Measurements from ENCODE around the gene NOL4.
A peak's percentile ranks its signal among the peaks of the same experiment; 100 is the strongest.
"Not testable (repeated sequence)": the region's sequence is repeated elsewhere in the genome, so short reads cannot be mapped to it uniquely, and the experiment has no call there.

NOL4 gene

DNA sequence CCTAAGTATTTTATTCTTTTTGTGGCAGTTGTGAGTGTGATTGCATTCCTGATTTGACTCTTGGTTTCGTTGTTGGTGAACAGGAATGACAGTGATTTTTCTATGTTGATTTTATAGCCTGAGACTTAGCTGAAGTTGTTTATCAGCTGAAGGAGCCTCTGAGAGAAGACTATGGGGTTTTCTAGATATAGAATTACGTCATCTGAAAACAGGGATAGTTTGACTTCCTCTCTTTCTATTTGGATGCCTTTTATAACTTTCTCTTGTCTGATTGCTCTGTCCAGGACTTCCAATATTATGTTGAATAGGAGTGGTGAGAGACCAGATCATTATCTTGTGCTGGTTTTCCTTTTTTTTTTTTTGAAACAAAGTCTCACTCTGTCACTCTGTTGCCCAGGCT is 18.0 kb upstream of the NOL4 start:
- DNase-seq (ENCODE audit: low read depth in 2 of 2), result no peak
- no peak overlapping the region for H3K4me3 ChIP-seq (replicated peaks in 1 of 2; ENCODE audit: low read depth in 2 of 2, low read length in 2 of 2)
- TF ChIP-seq, protein P1, sequence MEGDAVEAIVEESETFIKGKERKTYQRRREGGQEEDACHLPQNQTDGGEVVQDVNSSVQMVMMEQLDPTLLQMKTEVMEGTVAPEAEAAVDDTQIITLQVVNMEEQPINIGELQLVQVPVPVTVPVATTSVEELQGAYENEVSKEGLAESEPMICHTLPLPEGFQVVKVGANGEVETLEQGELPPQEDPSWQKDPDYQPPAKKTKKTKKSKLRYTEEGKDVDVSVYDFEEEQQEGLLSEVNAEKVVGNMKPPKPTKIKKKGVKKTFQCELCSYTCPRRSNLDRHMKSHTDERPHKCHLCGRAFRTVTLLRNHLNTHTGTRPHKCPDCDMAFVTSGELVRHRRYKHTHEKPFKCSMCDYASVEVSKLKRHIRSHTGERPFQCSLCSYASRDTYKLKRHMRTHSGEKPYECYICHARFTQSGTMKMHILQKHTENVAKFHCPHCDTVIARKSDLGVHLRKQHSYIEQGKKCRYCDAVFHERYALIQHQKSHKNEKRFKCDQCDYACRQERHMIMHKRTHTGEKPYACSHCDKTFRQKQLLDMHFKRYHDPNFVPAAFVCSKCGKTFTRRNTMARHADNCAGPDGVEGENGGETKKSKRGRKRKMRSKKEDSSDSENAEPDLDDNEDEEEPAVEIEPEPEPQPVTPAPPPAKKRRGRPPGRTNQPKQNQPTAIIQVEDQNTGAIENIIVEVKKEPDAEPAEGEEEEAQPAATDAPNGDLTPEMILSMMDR (IDR thresholded peaks at IDR 0.05; ENCODE audit: low read depth, low read length), result no peak

DNA sequence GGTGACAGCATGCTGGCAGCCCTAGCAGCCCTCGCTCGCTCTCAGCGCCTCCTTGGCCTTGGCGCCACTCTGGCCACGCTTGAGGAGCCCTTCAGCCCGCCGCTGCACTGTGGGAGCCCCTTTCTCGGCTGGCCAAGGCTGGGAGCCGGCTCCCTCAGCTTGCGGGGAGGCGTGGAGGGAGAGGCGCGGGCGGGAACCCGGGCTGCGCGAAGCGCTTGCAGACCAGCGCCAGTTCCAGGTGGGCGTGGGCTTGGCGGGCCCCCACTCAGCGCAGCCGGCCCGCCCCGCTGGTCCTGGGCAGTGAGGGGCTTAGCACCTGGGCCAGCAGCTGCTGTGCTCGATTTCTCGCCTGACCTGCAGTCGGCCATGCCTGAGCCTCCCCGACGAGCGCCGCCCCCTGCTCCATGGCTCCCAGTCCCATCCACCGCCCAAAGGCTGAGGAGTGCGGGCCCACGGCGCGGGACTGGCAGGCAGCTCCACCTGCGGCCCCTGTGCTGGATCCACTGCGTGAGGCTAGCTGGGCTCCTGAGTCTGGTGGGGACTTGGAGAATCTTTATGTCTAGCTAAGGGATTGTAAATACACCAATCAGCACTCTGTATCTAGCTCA is 9.2 kb upstream of the NOL4 start:
- not testable (repeated sequence) for H3K4me3 ChIP-seq (replicated peaks in 1 of 2; ENCODE audit: low read depth in 2 of 2, low read length in 2 of 2); DNase-seq (ENCODE audit: low read depth in 2 of 2)

DNA sequence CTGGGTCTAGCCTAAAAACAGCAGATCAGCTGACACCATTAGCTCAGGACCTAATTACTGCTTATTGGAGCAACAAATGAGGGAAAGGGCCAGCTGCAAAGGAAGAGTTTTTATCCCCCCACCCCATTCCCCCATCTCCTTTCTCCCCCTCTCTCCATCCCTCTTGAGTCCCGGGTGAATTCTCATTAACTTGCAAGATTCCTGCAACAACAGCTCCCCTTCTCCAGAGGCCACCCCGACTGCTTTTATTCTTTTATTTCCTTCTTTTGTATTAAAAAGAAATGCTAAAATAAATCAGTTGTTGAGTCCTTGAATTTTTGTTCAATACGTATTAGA is 473 bp upstream of the NOL4 start:
- TF ChIP-seq, protein P1 (IDR thresholded peaks at IDR 0.05; ENCODE audit: low read depth, low read length), result no peak
- H3K4me3 ChIP-seq (replicated peaks in 1 of 2; ENCODE audit: low read depth in 2 of 2, low read length in 2 of 2), result no peak overlapping the region
- no peak for DNase-seq (ENCODE audit: low read depth in 2 of 2)

DNA sequence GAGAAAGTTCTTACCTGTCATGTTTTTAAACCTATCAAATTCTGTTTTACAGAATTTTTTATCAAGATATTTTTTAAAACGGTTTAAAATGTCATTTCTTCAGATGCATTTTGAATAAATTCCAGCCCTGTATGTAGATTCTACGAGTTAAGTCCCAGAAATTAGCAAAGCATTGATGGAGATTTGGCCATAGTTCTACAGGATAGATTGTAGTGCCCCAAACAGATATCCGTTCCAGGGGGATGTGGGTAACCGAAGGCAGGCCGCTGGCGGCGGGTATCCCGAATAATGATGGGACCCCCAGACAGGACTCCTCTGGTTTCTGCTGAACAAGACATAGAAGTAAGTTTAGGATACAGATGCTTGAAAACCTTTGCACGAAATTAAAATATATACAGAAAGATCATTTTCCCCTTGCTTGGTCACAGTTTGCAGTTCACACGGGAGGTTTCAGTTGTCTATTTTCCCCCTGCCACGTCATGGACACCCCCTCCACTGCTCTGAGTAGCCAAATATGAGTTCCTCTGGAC is 755 bp downstream of the NOL4 start:
- DNase-seq (ENCODE audit: low read depth in 2 of 2), result peak in 1 of 2 donors; percentile 5
- TF ChIP-seq, protein P1 (IDR thresholded peaks at IDR 0.05; ENCODE audit: low read depth, low read length), result no peak
- no peak overlapping the region for H3K4me3 ChIP-seq (replicated peaks in 1 of 2; ENCODE audit: low read depth in 2 of 2, low read length in 2 of 2)

DNA sequence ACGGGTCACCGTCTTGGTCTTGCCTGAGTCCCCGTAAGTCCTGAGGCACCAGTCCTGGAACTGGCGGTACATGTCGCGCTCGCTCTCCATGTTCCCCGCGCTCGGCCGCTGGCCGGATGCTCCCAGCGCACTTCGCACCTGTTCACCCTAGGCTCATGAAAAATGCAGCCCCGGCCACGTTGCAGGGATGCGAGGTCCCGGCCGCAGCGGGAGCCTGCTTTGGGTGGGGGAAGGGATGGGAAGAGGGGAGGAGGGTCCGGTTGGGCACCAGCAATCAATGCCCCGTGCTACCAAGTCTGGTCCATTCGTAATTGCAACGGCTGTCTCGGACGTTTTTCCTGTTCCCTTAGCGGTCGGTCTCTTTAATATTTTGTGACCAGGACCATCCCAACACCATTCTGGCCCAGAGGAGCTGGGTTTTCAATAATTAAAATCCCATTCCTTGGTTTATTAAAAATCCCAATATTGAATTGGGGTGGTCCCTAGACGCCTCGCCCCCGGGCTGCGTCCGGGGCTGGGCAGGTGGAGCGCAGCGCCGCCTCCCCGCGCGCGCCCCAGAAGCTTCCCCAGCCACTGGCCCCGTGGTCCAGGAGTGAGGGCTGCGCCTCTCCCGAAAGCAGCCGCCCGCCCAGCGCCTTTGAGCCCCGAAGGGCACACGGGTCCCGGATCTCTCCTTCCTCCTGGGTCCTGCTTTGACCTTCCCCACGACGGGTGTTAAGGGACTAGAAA is 1.4 kb downstream of the NOL4 start:
- TF ChIP-seq, protein P1 (IDR thresholded peaks at IDR 0.05; ENCODE audit: low read depth, low read length), result no peak

DNA sequence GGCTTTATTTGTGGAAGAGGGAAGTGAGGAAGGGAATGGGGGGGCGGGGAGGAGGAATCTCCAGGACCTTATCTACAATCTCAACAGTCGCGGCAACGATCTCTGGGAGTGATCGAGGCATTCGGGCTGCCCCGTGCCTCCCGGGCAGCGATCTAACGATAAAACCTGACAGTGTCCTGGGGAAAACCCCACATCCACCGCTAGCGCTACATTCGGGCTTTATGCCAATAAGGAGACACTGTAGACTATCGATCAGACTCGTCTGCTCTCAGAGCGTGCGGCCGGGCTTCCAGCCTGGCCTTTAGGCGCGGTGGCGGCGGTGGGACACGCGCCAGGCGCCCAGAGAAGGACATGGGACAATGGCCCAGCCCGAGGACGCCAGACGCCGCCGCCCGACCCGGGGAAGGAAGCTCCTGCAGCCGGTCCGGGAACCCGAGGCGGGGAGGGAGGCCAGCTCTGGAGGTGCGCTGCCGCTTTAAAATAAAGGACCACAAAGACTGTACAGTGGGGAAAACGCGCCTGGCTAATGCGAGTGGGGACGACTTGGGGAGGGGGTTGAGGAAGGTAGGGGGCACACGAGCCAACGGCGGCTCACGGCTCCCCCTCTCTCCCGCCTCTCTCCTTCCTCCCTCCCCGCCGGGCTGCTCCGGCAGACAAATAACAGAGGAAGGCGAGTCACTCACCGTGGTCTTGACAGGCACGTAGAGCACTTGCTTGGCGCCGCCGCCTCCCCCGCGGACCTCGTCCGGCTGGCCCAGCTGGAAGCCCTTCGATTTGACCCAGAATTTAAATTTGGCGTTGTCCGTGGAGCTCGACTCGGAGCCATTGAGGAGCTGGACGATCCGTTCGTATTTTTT is 2.2 kb downstream of the NOL4 start:
- H3K4me3 ChIP-seq (replicated peaks in 1 of 2; ENCODE audit: low read depth in 2 of 2, low read length in 2 of 2), result peak overlapping the region; percentile 5 to 28
- TF ChIP-seq, protein P1 (IDR thresholded peaks at IDR 0.05; ENCODE audit: low read depth, low read length), result no peak
- DNase-seq (ENCODE audit: low read depth in 2 of 2), result peak; percentile 1 to 13

More for the DNA sequence above, 1.4 kb downstream of the NOL4 start:
- peak overlapping the region in 1 of 2 donors; percentile 28 for H3K4me3 ChIP-seq (replicated peaks in 1 of 2; ENCODE audit: low read depth in 2 of 2, low read length in 2 of 2)
- DNase-seq (ENCODE audit: low read depth in 2 of 2), result no peak

DNA sequence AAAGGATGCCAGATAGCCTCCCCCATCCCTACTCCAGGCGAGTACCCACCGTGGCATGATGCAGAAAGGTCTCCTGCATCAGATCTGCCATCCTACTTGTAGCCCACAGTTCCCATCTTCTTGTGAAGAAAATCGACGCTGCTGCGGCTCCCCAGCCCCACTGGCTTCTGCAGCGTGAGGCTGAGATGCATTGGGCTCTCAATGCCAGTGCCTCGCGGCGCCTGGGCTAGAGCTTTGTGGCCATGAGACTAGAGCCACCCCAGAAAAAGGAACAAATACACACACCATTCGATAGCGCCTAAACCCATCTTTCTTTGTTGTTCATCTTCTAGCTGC is 2.8 kb downstream of the NOL4 start:
- no peak overlapping the region for H3K4me3 ChIP-seq (replicated peaks in 1 of 2; ENCODE audit: low read depth in 2 of 2, low read length in 2 of 2)
- TF ChIP-seq, protein P1 (IDR thresholded peaks at IDR 0.05; ENCODE audit: low read depth, low read length), result no peak
- DNase-seq (ENCODE audit: low read depth in 2 of 2), result no peak
